GM18907 (cell line): ENCODE results near the gene TMEM178B.
"Not testable (repeated sequence)": the region's sequence is repeated elsewhere in the genome, so short reads cannot be mapped to it uniquely, and the experiment has no call there.

Experiments used
- ATAC-seq: cut with Tn5 transposase; IDR thresholded peaks from one replicate; pipeline ENCODE4 v1.9.1; 2021; ENCODE audit warnings: mild to moderate bottlenecking, moderate library complexity; ENCODE audit not compliant: unreplicated experiment

Gene TMEM178B

DNA sequence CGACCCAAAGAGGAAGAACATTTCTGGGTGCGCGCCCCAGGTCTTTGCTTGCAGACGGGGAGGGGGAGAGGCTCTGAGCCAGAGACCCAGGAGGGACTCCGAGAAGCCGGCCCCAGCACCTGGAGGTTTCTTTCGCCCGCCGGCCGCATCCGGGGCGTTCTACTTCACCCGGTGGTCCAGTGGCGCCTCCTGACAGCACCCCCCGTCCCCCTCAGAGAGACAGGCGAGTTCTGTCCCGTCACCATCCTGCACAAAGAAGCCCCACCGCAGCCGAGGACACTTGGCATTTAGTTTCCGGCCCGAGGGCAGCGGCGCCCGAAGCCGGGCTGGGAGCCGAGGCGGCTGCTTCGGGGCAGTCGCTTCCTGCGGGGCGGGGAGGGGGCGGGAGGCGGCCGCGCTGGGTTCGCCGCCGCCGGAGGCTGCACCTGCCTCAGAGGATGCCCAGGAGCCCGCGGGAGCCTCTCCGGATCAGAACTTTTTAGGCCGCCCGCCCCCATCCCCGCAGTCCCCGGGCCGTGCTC is at the start of gene TMEM178B:
Gene TMEM178B, plus strand, starts transcription at position 424 of the 521 bp plus-strand sequence.
- ATAC-seq: no peak

DNA sequence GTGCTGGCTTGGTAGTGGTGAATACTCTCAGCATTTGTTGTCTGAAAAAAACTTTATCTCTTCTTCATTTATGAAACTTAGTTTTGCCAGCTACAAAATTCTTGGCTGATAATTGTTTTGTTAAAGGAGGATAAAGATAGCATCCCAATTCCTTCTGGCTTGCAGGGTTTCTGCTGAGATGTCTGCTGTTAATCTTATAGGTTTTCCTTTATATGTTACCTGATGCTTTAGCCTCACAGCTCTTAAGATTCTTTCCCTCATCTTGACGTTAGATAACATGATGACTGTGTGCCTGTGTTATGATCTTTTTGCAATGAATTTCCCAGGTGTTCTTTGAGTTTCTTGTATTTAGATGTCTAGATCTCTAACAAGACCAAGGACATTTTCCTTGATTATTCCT is 49.2 kb upstream of the TMEM178B start:
- ATAC-seq: no peak

DNA sequence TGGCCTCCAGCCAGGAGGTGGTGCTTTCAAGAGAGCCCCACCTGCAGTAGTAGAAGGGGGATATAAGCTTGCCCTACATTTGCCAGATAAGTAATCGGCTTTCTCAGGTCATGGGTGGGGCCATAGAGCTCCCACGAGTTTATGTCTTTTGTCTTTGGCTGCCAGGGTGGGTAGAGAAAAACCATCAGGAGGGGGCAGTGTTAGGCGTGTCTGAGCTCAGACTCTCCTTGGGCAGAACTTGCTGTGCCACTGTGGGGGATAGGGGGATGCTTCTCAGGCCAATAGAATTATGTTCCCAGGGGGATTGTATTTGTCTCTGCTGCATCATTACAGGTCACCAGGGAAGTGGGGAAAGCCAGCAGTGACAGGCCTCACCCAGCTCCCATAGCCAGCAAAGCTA is 46.8 kb upstream of the TMEM178B start:
- ATAC-seq: no peak

DNA sequence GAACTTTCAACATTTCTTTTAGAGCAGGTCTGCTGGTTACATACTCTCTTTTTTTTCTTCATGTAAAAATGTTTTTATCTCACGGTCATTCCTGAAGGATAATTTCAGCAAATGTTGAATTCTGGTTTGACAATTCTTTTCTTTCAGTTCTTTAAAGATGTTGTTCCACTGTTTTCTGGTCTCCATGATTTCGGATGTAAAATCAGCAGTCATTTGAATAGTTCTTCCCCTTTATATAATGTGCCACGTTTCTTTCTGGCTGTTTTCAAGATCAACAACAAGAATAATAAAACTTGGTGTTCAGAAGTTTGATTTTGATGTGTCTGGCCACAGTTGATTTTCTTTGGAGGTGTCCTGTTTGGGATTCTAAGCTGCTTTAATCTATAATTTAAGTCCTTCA is 45.1 kb upstream of the TMEM178B start:
- ATAC-seq: no peak

DNA sequence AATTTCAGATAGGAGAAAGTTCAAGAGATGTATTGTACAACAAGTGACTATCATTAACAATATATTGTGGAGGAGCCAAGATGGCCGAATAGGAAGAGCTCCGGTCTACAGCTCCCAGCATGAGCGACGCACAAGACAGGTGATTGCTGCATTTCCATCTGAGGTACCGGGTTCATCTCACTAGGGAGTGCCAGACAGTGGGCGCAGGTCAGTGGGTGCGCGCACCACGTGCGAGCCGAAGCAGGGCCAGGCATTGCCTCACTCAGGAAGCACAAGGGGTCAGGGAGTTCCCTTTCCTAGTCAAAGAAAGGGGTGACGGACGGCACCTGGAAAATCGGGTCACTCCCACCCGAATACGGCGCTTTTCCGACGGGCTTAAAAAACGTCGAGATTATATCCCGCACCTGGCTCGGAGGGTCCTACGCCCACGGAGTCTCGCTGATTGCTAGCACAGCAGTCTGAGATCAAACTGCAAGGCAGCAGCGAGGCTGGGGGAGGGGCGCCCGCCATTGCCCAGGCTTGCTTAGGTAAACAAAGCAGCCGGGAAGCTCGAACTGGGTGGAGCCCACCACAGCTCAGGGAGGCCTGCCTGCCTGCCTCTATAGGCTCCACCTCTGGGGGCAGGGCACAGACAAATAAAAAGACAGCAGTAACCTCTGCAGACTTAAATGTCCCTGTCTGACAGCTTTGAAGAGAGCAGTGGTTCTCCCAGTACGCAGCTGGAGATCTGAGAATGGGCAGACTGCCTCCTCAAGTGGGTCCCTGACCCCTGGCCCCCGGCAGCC is 41.1 kb upstream of the TMEM178B start:
- not testable (repeated sequence) for ATAC-seq

DNA sequence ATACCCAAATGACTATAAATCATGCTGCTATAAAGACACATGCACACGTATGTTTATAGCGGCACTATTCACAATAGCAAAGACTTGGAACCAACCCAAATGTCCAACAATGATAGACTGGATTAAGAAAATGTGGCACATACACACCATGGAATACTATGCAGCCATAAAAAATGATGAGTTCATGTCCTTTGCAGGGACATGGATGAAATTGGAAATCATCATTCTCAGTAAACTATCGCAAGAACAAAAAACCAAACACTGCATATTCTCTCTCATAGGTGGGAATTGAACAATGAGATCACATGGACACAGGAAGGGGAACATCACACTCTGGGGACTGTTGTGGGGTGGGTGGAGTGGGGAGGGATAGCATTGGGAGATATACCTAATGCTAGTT is 35.8 kb upstream of the TMEM178B start:
- not testable (repeated sequence) for ATAC-seq

DNA sequence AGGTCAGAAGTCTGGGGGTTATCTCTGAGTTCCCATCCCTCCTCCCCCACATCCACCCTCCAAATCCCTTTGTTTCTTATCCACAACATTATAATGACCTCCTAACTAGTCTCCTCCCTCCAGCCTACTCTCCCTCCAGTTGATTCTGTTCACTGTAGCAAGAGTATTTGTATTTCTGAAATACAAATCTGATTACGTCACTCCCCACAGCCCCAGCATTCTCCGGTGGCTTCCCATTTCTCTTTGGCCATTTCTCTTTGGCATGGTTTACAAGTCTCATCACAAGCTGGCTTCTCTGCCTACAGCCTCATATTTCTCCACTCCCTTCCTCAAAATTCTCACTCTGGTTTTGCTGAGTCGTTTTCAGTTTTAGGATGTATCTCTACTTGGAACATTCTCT is 34.5 kb upstream of the TMEM178B start:
- ATAC-seq: no peak

DNA sequence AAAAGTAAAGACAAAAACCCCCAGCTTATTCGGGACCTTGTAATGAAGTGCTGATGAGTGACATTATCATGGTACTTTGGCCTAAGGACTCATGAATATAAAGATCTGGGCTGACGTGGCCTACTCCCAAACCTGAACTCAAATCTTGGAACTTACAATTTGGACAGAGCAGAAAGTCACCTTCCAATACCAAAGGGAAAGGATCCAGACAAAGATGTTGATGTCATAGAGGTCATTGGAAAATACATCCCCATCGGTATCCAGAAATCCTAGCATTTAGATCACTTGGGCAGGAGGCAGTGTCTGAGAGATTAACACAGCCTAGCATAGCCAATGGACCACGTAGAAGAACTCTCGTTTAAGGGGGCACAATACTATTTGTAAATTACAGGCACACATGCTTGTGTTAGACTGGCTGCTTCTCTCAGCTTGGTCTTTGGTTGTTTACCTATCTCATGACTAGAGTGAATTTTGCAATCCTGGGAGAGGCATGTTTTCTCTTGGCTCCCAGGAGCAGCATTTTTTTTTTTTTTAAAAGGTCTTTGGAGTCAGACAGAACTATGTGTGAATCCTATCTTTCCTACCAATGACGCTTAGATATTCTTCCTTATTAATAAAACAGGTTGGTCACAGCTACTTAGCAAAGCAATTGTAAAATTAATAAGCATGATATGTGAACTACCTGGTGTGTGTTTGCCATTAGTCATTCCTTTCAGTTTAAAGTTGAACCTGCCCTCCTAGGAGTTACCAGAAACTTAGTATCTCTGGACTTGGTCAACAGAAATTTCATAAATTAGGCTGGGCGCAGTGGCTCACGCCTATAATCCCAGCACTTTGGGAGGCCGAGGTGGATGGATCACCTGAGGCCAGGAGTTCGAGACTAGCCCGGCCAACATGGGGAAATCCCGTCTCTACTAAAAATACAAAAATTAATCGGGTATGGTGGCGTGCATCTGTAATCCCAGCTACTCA is 31.4 kb upstream of the TMEM178B start:
- ATAC-seq: no peak

DNA sequence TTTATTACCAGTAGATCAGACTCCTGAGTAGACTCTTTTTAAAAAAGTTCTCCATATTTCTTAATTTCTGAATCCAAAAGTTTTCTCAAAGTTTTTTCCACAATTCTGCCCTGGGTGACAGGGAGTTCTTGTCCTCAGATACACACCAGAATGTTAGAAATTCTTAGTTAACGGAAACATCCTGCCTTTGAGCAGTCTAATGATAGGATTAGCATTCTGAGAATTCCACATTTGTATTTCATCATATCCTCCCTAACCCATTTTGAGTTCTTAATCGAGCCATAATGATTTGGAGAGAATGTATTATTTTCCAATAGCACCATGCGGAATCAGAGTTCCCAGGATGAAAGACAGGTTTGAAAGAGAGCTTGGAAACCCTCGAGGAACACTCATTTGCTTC is 30.2 kb upstream of the TMEM178B start:
- ATAC-seq: no peak

DNA sequence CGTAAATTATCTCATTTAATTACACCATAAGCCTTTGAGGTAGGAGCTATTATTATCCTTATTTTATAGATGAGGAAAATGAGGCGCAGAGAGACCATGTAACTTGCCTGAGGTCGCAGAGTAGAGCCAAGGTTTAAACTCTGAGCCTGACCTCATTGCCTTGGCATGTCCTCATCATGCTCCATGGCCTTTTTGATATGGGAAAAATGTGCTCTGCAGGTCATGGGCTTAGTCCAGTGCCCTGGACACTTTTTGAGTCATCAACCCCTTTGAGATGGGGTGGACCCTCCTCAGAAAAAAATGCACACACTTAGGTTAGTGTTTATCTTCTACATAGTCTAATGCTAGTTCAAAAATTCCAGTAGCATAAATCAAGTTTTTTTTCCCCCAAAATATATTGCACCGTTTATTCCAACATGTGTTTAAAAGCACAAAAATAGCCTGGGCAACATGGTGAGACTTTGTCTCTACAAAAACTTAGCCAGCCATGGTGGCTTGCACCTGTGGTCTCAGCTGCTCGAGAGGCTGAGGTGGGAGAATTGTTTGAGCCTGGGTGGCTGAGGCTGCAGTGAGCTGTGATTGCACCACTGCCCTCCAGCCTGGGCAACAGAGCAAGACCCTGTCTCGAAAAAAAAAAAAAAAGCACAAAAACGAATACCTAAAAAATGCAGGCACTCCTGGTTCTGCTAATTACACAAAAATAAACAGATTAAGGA is 28.6 kb upstream of the TMEM178B start:
- no peak for ATAC-seq

DNA sequence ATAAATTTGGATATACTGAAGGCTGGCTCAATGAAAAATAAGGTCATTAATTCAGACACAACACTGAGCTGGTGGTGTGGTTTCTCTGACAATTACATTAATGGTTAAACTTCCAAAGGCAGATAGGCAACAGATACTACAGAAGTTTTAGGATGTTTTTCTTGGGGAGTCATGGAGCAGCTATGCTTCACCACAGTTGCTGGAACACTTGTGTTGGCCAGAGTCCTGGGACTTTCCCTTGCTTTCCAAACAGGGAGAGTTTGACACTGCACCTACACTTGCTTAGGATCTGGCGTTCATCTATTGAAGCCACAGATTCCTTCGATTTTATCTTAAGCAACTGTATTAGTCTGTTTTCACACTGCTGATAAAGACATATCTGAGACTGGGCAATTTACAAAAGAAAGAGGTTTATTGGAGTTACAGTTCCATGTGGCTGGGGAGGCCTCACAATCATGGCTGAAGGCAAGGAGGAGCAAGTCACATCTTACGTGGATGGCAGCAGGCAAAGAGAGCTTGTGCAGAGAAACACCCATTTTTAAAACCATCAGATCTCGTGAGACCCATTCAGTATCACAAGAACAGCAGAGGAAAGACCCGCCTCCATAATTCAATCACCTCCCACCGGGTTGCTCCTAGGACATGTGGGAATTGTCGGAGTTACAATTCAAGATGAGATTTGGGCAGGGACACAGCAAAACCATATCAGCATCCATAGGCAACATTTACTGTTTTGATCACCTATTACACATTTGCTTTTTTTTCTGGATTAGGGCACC is 27.8 kb upstream of the TMEM178B start:
- ATAC-seq: no peak

DNA sequence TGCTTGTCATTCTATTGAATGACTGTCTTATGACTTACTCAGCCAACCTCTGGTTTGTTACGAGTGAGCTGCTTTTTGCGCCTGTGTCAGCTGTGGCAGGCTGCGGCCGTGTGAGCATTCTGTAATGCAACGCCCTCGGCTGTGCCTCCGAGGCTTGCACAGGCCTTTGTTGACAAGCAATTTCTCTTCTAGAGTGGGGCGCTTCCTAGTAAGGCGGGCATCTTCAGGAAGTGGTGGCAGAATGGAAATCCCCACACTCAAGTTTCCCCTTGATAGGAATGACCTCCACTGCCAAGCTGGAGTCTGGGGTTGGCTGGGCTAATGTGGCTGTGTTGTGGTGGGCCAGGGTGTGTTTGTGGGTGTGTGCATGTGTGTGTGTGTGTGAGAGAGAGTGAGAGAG is 20.2 kb upstream of the TMEM178B start:
- peak; percentile 75 for ATAC-seq

DNA sequence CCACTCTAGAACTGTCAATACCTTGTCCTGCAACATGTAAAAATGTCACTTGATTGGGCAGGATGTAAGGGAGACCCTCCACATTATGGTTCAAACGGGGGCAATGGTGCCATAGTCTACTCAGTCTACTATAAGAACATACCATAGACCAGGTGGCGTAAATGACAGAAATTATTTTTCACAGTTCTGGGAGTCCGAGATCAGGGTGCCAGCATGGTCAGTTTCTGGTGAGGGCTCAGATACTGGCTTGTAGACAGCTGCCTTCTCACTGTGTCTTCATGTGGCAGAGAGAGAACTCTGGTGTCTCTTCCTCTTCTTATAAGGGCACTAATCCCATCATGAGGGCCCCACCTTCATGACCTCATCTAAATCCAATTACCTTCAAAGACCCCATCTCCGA is 18.7 kb upstream of the TMEM178B start:
- ATAC-seq: no peak

DNA sequence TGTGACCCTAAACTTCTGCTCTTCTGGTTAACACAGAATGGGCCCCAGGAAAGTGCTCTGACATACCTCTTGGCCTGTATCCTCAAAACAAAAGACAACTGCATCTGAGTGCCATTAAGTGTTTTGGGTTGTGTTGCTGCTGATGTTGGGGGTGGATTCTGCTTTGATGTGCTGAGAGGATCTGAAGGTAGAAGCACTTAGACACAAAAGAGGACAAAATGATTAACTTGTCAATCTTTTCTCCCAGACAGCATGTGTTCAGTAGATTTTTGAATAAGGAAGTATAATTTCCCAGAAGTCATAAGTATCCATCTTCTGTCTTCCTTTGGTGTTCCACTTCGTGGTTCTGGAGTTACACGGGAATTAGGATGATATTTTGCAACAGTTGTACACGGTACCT is 16.1 kb upstream of the TMEM178B start:
- no peak for ATAC-seq

DNA sequence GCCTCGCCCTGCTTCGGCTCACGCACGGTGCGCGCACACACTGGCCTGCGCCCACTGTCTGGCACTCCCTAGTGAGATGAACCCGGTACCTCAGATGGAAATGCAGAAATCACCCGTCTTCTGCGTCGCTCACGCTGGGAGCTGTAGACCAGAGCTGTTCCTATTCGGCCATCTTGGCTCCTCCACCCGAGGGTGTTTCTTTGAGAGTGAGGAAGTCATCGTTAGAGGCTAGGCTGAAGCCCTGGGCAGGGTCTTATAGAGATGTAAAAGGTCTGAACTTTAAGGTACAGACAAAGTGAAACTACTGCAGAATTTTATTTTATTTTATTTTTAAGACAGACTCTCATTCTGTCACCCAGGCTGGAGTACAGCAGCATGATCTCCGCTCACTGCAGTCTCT is 6.0 kb upstream of the TMEM178B start:
- ATAC-seq: not testable (repeated sequence)

DNA sequence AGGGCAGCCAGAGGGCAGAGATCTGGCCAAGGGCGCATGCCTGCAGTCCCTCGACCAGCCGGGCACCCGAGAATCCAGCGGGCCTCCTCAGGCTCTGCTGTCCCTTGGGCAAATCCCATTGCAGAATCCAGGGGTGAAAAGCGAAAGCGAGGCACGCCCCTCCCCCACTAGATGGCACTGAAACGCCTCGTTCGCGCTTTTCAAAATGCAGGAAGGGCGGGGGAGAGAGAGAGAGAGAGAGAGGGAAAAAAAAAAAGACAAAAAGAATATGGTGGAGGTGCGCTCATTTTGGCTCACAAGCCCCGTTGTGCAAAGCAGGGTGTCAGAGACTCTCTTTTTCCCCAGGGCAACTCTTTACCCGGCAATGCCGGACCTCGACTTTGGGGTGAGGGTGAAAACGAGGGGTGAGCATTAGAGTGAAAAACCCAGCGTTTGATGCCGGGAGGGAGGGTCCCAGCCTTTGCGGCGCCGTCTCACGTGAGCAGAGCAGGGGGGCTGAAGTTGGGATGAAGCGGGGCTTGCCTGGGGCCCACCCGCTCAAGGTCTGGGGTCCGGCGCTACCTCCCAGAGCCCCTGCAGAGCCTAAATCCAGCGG is 2.5 kb upstream of the TMEM178B start:
- no peak for ATAC-seq

DNA sequence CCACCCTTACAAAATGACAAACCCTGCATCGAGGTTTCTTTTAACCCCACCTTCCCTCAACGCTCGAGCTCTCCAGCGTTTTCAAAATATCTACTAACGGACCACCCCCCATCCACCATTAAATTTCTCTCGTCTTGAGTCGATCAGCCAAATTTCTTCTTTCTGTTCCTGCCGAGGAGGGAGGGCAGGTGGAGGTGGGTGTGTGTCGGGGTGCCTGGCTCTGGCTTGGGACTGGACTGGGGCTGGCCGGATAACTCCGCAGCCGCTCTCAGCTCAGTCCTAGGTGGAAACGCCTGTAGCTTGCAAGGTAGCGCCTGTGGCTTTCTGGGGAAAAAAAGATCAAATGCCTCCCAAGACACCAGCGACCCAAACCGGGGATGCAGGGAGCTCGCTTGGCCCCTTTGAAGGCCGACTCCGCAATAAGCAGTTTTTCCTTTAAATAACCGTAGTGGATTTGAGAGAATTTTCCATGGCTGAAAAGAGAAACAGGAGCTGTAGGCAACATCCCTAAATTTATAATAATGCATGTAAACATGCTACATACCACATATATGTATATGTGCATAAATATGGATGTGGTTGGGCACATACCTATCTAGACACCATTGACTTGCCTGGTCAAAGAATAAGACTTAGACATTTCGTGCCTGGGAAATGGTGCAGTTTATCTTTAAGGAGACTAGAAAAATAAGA is 1.9 kb upstream of the TMEM178B start:
- no peak for ATAC-seq

DNA sequence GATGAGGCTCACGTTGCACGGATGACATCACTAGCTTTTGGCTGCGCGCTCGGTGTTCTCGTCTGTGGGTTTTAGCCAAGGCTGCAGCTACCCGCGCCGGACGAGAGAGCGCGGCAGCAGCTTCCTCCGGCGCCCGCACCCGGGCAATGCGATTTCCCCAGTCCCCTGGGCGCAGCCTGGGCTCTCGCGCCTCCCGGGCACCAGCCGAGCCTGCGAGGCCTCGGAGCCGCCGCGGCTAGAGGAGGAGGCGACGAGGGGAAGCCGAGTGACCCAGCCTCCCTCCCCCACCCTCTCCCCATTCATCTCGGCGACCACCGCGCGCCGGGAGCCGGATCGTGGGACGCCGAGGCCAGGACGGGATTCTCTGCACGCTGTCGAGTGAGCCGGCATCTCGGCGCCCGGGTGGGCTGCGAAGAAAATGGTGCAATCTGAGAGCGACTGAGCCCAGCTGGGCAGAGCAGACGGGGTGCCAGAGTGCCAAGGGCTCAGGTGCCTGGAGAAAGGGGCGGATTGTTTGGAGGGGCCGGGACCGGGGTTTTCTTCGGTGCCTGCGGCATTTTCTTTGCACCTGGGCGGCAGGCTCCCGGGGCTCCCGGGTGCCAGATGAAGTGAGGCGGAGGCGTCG is 1.2 kb upstream of the TMEM178B start:
- no peak for ATAC-seq

DNA sequence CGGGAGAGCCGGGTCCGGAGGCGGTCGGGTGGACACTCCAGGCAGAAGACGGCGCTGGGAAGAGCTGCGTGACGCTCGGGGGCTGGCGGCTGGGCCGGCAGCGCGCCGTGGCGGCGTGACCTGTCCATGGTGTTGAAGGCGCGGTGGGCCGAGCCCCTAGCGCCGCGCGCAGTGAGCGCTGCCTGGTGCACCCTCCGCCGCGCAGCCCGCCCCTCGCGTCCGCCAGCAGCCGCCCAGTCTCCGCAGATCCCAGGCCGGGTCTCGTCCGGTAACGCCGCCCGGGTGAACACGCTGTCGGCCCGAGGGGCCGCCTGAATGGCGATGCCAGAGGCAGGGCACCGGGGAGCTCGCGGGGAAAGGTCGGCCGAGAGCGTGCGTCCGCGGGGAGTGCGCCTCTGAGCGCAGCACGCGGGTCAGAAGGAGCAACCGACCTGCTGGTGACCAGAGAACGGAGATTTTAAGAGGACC is 657 bp upstream of the TMEM178B start:
- ATAC-seq: no peak
